ENCODE data around the gene ERMN. TPM values are rescaled to one million over a fixed set of nuclear protein-coding genes. Genes with fewer than 3 reads are reported as not detected.

ERMN gene
- total RNA-seq, 1 experiment from 2014 or later, result 0.59 TPM

DNA sequence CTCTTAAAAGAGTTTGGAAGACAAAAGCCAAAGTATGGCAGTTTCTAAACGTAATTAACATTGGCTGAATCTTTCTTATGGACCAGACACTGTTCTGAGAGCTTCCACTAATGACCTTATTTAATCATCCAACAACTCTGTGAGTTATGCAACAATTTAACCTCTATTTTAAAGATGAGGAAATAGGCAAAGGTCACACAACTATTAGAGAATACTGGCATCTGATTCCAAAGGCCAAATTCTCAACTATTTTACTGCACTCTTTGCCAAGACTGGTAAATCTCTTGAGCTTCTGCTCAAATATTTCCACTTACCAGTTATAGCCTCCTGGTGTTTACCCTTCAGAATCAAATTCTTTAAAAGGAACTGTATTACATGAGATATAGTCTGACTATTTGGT, 42.1 kb upstream of the ERMN start:
- DNase-seq (ENCODE audit: low spot score) (no peak), ATAC-seq (no peak)
- H3K27me3 Mint-ChIP-seq (ENCODE audit: low read depth), result no peaks in the 10 kb centered on the region
- peaks cover 9% of the 10 kb centered on the region for H3K36me3 Mint-ChIP-seq
- H3K4me3 Mint-ChIP-seq, result no peak overlapping the region
- TF ChIP-seq, protein P1, sequence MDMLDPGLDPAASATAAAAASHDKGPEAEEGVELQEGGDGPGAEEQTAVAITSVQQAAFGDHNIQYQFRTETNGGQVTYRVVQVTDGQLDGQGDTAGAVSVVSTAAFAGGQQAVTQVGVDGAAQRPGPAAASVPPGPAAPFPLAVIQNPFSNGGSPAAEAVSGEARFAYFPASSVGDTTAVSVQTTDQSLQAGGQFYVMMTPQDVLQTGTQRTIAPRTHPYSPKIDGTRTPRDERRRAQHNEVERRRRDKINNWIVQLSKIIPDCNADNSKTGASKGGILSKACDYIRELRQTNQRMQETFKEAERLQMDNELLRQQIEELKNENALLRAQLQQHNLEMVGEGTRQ (CRISPR knock-in tag; IDR thresholded peaks at IDR 0.05), result no peak
- TF ChIP-seq PREB (CRISPR knock-in tag; IDR thresholded peaks at IDR 0.05; ENCODE audit: borderline replicate concordance) (no peak), ETV6 (CRISPR knock-in tag; IDR thresholded peaks at IDR 0.05) (no peak), FOXJ3 (CRISPR knock-in tag; IDR thresholded peaks at IDR 0.05; ENCODE audit: borderline replicate concordance) (no peak), ZBTB21 (CRISPR knock-in tag; IDR thresholded peaks at IDR 0.05; ENCODE audit: borderline replicate concordance) (no peak), ELF4 (CRISPR knock-in tag; IDR thresholded peaks at IDR 0.05; ENCODE audit: low read depth) (no peak), MYBL2 (CRISPR knock-in tag; IDR thresholded peaks at IDR 0.05) (no peak), ATF1 (CRISPR knock-in tag; IDR thresholded peaks at IDR 0.05) (no peak), ZNF317 (CRISPR knock-in tag; IDR thresholded peaks at IDR 0.05; ENCODE audit: borderline replicate concordance, low read depth) (no peak), ZNF425 (CRISPR knock-in tag; conservative IDR thresholded peaks at IDR 0.05) (no peak), EMX1 (CRISPR knock-in tag; IDR thresholded peaks at IDR 0.05) (no peak), RELA (CRISPR knock-in tag; IDR thresholded peaks at IDR 0.05; ENCODE audit: borderline replicate concordance) (no peak), TCF7 (CRISPR knock-in tag; IDR thresholded peaks at IDR 0.05; ENCODE audit: low read depth) (no peak), ESRRA (CRISPR knock-in tag; IDR thresholded peaks at IDR 0.05; ENCODE audit: borderline replicate concordance) (no peak), NR3C1 (CRISPR knock-in tag; conservative IDR thresholded peaks at IDR 0.05; ENCODE audit: low read depth) (no peak), MAX (CRISPR knock-in tag; IDR thresholded peaks at IDR 0.05) (no peak), OVOL2 (CRISPR knock-in tag; IDR thresholded peaks at IDR 0.05; ENCODE audit: borderline replicate concordance) (no peak)
- TF ChIP-seq, protein P2, sequence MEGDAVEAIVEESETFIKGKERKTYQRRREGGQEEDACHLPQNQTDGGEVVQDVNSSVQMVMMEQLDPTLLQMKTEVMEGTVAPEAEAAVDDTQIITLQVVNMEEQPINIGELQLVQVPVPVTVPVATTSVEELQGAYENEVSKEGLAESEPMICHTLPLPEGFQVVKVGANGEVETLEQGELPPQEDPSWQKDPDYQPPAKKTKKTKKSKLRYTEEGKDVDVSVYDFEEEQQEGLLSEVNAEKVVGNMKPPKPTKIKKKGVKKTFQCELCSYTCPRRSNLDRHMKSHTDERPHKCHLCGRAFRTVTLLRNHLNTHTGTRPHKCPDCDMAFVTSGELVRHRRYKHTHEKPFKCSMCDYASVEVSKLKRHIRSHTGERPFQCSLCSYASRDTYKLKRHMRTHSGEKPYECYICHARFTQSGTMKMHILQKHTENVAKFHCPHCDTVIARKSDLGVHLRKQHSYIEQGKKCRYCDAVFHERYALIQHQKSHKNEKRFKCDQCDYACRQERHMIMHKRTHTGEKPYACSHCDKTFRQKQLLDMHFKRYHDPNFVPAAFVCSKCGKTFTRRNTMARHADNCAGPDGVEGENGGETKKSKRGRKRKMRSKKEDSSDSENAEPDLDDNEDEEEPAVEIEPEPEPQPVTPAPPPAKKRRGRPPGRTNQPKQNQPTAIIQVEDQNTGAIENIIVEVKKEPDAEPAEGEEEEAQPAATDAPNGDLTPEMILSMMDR (IDR thresholded peaks at IDR 0.05), result no peak
- TF ChIP-seq, protein P3, sequence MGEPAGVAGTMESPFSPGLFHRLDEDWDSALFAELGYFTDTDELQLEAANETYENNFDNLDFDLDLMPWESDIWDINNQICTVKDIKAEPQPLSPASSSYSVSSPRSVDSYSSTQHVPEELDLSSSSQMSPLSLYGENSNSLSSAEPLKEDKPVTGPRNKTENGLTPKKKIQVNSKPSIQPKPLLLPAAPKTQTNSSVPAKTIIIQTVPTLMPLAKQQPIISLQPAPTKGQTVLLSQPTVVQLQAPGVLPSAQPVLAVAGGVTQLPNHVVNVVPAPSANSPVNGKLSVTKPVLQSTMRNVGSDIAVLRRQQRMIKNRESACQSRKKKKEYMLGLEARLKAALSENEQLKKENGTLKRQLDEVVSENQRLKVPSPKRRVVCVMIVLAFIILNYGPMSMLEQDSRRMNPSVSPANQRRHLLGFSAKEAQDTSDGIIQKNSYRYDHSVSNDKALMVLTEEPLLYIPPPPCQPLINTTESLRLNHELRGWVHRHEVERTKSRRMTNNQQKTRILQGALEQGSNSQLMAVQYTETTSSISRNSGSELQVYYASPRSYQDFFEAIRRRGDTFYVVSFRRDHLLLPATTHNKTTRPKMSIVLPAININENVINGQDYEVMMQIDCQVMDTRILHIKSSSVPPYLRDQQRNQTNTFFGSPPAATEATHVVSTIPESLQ (CRISPR knock-in tag; IDR thresholded peaks at IDR 0.05), result no peak
- ChIA-PET CTCF (interaction anchor here (0.6 to 1.8 kb wide), 3 partner anchors 40 to 261 kb away, joined by 3 to 6 read pairs (median 4); no protein-coding TSS in a partner anchor), POLR2A (no interaction called here)
- H3K4me1 Mint-ChIP-seq, result peaks cover 9% of the 10 kb centered on the region
- H3K9me3 Mint-ChIP-seq, result peaks cover 13% of the 10 kb centered on the region
- no peak overlapping the region for H3K27ac Mint-ChIP-seq

Measured in WTC11 (cell line).